HepG2 (cell line): ENCODE measurements around the gene ZNF222.

Source experiments
- ARNT2 ChIP-seq: sonication (generic); formaldehyde crosslinking; IDR thresholded peaks from 2 replicates; pipeline ENCODE4 v1.8.0; 2022; ENCODE audit warnings: mild to moderate bottlenecking, low read depth, missing genetic modification reagents, moderate library complexity
- HIVEP1 ChIP-seq: sonication (generic); formaldehyde crosslinking; IDR thresholded peaks from 2 replicates; pipeline ENCODE4 v1.4.0; 2020; ENCODE audit warnings: mild to moderate bottlenecking, missing genetic modification reagents
- RELA ChIP-seq: sonication (generic); formaldehyde crosslinking; IDR thresholded peaks from 2 replicates; pipeline ENCODE4 v1.4.0; 2020; ENCODE audit warnings: missing genetic modification reagents
- TARDBP ChIP-seq: sonication (generic); formaldehyde crosslinking; IDR thresholded peaks from 2 replicates; pipeline ENCODE4 v1.8.0; 2022; ENCODE audit warnings: mild to moderate bottlenecking, missing genetic modification reagents
- TBL1XR1 ChIP-seq: fragments of 150-350 bp; IDR thresholded peaks from 2 replicates; pipeline ENCODE4 v1.6.1; 2014; ENCODE audit warnings: borderline replicate concordance, low read length; ENCODE audit not compliant: partially characterized antibody
- TP53 ChIP-seq: sonication (generic); formaldehyde crosslinking; conservative IDR thresholded peaks from 2 replicates; pipeline ENCODE4 v1.4.0; 2020; ENCODE audit warnings: missing genetic modification reagents
- ZFP36 ChIP-seq: fragments of 150-350 bp; IDR thresholded peaks from 2 replicates; pipeline ENCODE4 v1.6.1; 2018; ENCODE audit warnings: borderline replicate concordance, low read length, low read depth; ENCODE audit not compliant: partially characterized antibody
- ZNF225 ChIP-seq: sonication (generic); formaldehyde crosslinking; IDR thresholded peaks from 2 replicates; pipeline ENCODE4 v1.4.0; 2020; ENCODE audit warnings: mild to moderate bottlenecking, missing genetic modification reagents
- ZSCAN29 ChIP-seq: sonication (generic); formaldehyde crosslinking; conservative IDR thresholded peaks from 2 replicates; pipeline ENCODE4 v1.4.0; 2020; ENCODE audit warnings: mild to moderate bottlenecking, missing genetic modification reagents
- TF ChIP-seq, protein P1 (sequence below): sonication (generic); formaldehyde crosslinking; IDR thresholded peaks from 2 replicates; pipeline ENCODE4 v1.9.0; 2021; ENCODE audit warnings: mild to moderate bottlenecking, missing genetic modification reagents
- TF ChIP-seq, protein P2 (sequence below): sonication (generic); formaldehyde crosslinking; IDR thresholded peaks from 2 replicates; pipeline ENCODE4 v1.4.0; 2020; ENCODE audit warnings: low read depth, missing genetic modification reagents
- TF ChIP-seq, protein P3 (sequence below): sonication (generic); formaldehyde crosslinking; IDR thresholded peaks from 2 replicates; pipeline ENCODE4 v1.5.0; 2020; ENCODE audit warnings: mild to moderate bottlenecking, missing genetic modification reagents, moderate library complexity

DNA sequence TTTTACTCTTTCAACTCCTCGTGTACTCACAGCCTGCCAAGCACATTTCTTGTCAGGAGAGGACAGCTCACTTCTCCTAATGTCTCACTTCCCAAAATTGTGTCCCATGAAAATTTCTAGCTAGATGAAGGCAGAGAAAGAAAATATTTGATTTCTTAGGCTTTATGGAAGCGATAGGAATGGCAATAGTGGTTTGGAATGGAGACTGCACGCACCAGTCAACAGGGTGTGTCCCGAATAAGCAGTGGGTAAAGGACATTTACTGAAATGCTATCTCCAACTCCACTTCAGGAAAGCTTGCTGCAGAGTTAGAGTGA, 321 bp upstream of the ZNF222 start:
- TF ChIP-seq ZFP36 = no peak
- TF ChIP-seq ZNF225 (CRISPR knock-in tag) = no peak
- TF ChIP-seq, protein P1, sequence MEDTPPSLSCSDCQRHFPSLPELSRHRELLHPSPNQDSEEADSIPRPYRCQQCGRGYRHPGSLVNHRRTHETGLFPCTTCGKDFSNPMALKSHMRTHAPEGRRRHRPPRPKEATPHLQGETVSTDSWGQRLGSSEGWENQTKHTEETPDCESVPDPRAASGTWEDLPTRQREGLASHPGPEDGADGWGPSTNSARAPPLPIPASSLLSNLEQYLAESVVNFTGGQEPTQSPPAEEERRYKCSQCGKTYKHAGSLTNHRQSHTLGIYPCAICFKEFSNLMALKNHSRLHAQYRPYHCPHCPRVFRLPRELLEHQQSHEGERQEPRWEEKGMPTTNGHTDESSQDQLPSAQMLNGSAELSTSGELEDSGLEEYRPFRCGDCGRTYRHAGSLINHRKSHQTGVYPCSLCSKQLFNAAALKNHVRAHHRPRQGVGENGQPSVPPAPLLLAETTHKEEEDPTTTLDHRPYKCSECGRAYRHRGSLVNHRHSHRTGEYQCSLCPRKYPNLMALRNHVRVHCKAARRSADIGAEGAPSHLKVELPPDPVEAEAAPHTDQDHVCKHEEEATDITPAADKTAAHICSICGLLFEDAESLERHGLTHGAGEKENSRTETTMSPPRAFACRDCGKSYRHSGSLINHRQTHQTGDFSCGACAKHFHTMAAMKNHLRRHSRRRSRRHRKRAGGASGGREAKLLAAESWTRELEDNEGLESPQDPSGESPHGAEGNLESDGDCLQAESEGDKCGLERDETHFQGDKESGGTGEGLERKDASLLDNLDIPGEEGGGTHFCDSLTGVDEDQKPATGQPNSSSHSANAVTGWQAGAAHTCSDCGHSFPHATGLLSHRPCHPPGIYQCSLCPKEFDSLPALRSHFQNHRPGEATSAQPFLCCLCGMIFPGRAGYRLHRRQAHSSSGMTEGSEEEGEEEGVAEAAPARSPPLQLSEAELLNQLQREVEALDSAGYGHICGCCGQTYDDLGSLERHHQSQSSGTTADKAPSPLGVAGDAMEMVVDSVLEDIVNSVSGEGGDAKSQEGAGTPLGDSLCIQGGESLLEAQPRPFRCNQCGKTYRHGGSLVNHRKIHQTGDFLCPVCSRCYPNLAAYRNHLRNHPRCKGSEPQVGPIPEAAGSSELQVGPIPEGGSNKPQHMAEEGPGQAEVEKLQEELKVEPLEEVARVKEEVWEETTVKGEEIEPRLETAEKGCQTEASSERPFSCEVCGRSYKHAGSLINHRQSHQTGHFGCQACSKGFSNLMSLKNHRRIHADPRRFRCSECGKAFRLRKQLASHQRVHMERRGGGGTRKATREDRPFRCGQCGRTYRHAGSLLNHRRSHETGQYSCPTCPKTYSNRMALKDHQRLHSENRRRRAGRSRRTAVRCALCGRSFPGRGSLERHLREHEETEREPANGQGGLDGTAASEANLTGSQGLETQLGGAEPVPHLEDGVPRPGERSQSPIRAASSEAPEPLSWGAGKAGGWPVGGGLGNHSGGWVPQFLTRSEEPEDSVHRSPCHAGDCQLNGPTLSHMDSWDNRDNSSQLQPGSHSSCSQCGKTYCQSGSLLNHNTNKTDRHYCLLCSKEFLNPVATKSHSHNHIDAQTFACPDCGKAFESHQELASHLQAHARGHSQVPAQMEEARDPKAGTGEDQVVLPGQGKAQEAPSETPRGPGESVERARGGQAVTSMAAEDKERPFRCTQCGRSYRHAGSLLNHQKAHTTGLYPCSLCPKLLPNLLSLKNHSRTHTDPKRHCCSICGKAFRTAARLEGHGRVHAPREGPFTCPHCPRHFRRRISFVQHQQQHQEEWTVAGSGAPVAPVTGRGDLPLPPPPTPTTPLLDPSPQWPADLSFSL = no peak
- TF ChIP-seq, protein P2, sequence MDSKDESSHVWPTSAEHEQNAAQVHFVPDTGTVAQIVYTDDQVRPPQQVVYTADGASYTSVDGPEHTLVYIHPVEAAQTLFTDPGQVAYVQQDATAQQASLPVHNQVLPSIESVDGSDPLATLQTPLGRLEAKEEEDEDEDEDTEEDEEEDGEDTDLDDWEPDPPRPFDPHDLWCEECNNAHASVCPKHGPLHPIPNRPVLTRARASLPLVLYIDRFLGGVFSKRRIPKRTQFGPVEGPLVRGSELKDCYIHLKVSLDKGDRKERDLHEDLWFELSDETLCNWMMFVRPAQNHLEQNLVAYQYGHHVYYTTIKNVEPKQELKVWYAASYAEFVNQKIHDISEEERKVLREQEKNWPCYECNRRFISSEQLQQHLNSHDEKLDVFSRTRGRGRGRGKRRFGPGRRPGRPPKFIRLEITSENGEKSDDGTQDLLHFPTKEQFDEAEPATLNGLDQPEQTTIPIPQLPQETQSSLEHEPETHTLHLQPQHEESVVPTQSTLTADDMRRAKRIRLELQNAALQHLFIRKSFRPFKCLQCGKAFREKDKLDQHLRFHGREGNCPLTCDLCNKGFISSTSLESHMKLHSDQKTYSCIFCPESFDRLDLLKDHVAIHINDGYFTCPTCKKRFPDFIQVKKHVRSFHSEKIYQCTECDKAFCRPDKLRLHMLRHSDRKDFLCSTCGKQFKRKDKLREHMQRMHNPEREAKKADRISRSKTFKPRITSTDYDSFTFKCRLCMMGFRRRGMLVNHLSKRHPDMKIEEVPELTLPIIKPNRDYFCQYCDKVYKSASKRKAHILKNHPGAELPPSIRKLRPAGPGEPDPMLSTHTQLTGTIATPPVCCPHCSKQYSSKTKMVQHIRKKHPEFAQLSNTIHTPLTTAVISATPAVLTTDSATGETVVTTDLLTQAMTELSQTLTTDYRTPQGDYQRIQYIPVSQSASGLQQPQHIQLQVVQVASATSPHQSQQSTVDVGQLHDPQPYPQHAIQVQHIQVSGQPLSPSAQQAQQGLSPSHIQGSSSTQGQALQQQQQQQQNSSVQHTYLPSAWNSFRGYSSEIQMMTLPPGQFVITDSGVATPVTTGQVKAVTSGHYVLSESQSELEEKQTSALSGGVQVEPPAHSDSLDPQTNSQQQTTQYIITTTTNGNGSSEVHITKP (CRISPR knock-in tag) = no peak
- TF ChIP-seq RELA = no peak
- no peak for TF ChIP-seq TP53 (CRISPR knock-in tag)
- TF ChIP-seq HIVEP1 = no peak
- TF ChIP-seq ARNT2 (CRISPR knock-in tag) = no peak
- no peak for TF ChIP-seq TARDBP (CRISPR knock-in tag)
- no peak for TF ChIP-seq TBL1XR1
- TF ChIP-seq, protein P3, sequence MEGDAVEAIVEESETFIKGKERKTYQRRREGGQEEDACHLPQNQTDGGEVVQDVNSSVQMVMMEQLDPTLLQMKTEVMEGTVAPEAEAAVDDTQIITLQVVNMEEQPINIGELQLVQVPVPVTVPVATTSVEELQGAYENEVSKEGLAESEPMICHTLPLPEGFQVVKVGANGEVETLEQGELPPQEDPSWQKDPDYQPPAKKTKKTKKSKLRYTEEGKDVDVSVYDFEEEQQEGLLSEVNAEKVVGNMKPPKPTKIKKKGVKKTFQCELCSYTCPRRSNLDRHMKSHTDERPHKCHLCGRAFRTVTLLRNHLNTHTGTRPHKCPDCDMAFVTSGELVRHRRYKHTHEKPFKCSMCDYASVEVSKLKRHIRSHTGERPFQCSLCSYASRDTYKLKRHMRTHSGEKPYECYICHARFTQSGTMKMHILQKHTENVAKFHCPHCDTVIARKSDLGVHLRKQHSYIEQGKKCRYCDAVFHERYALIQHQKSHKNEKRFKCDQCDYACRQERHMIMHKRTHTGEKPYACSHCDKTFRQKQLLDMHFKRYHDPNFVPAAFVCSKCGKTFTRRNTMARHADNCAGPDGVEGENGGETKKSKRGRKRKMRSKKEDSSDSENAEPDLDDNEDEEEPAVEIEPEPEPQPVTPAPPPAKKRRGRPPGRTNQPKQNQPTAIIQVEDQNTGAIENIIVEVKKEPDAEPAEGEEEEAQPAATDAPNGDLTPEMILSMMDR (CRISPR knock-in tag) = no peak
- no peak for TF ChIP-seq ZSCAN29 (CRISPR knock-in tag)
